Activated CD8-positive, alpha-beta T cell treated with anti-CD3 and anti-CD28 coated beads for 36 hours (primary cell): ENCODE measurements around the gene SLC44A5. TPM values are rescaled to one million over a fixed set of nuclear protein-coding genes. Genes with fewer than 3 reads are reported as not detected.

Experiments
- ATAC-seq: fragments of 200-7000 bp; cut with Tn5 transposase; one replicate; pipeline ENCODE4 v1.10.0; 2021; ENCODE audit warnings: mild to moderate bottlenecking, moderate library complexity
- CTCF ChIA-PET: fragments of 350-600 bp; sonication (Branson Sonifier 250); formaldehyde crosslinking; loops from one replicate; lab custom pipeline; 2021; ENCODE audit warnings: antibody characterized with exemption; lab: Charles Lee
- POLR2A ChIA-PET: fragments of 350-600 bp; sonication (Branson Sonifier 250); formaldehyde crosslinking; loops from one replicate; lab custom pipeline; 2021; ENCODE audit warnings: antibody characterized with exemption; lab: Charles Lee
- DNase-seq: peaks from one replicate; pipeline ENCODE4 v3.0.0-alpha.2; 2020
- H3K27ac Mint-ChIP-seq: one replicate; pipeline ENCODE4 v1.8.0; 2021; ENCODE audit warnings: mild to moderate bottlenecking, mixed read lengths
- H3K27me3 Mint-ChIP-seq: one replicate; pipeline ENCODE4 v1.8.0; 2021; ENCODE audit warnings: mixed read lengths
- H3K36me3 Mint-ChIP-seq: one replicate; pipeline ENCODE4 v1.8.0; 2021; ENCODE audit warnings: low read depth, mixed read lengths
- H3K4me1 Mint-ChIP-seq: one replicate; pipeline ENCODE4 v1.8.0; 2021; ENCODE audit warnings: low read depth, mixed read lengths
- H3K4me3 Mint-ChIP-seq: one replicate; pipeline ENCODE4 v1.8.0; 2021; ENCODE audit warnings: mild to moderate bottlenecking, moderate library complexity, mixed read lengths
- H3K9me3 Mint-ChIP-seq: one replicate; pipeline ENCODE4 v1.8.0; 2021; ENCODE audit warnings: mixed read lengths
- CTCF ChIP-seq: fragments of 200-600 bp; IDR thresholded peaks from one replicate; pipeline ENCODE4 v1.8.0; 2022; ENCODE audit warnings: antibody characterized with exemption, mild to moderate bottlenecking
- intact Hi-C: fragments of 100-400 bp; cut with micrococcal nuclease; formaldehyde crosslinking; loops from one replicate; pipeline ENCODE4 v1.10.0; 2022
- total RNA-seq, 2 experiments: library from RNA; stranded (reverse); gene quantifications; one replicate each; pipeline ENCODE4 v1.2.3, GENCODE V29; 2021

Gene SLC44A5
- total RNA-seq, 2 experiments from 2014 or later = 0.11 to 0.22 TPM

DNA sequence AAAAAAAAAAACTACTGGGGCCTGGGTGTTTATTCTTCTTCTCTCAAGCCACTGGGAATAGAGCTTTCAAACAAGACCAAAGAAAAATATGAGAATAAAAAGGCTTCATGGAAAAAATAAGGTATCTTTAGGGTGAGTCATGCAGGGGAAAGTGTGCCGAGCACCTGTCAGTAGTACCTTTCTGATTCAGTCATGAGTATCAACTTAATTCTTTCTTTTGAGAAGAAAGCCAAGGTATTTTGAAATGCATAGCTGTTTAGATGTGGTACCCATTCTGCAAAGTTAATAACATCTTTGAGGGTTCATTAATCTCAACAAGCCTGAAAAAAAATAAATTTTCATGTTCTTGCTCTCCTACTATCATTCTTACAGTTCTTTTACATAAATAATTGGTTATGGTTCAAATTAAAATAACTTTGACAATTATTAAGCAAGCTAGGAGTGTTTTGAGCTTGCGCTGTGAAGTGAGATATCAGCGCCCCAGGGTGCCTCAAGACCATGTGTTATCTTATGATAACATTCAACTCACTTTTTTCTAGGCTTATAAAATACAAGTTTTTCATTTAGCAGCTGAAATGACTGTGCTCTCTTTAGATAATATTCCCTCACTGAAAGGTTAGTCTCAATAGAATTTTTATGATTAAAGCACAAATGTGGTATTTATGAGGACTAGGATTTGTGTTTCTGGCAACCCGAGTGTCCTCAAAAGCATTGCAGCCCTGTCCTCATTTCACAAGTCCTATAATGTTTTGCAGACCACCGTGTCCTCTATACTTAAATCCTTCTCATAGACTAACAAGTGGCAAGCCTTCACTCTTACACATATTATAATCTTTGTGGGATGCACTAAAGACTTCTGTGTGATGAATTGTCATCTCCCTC lies 138.6 kb downstream of the SLC44A5 start:
- POLR2A ChIA-PET = no interaction called here
- Mint-ChIP-seq H3K27ac (no peak overlapping the region), H3K4me1 (no peaks in the 10 kb centered on the region), H3K9me3 (no peaks in the 10 kb centered on the region), H3K4me3 (no peak overlapping the region), H3K36me3 (no peaks in the 10 kb centered on the region), H3K27me3 (no peaks in the 10 kb centered on the region)
- TF ChIP-seq CTCF = no peak
- intact Hi-C loops = no loop called here
- no peak for ATAC-seq
- CTCF ChIA-PET = no interaction called here
- DNase-seq = no peak

GRCh38 chr1:75471252-75471651 lies 139.7 kb downstream of the SLC44A5 start:
- POLR2A ChIA-PET = no interaction called here
- CTCF ChIA-PET = no interaction called here
- ATAC-seq = no peak
- intact Hi-C loops = no loop called here
- no peak for DNase-seq
- H3K9me3 Mint-ChIP-seq = no peaks in the 10 kb centered on the region
- H3K27me3 Mint-ChIP-seq = no peaks in the 10 kb centered on the region
- no peaks in the 10 kb centered on the region for H3K36me3 Mint-ChIP-seq
- H3K4me1 Mint-ChIP-seq = no peaks in the 10 kb centered on the region
- H3K27ac Mint-ChIP-seq = no peak overlapping the region
- no peak overlapping the region for H3K4me3 Mint-ChIP-seq
- no peak for TF ChIP-seq CTCF

GRCh38 chr1:75470448-75470847 lies 140.5 kb downstream of the SLC44A5 start:
- intact Hi-C loops = no loop called here
- Mint-ChIP-seq H3K27ac (no peak overlapping the region), H3K9me3 (no peaks in the 10 kb centered on the region), H3K4me3 (no peak overlapping the region), H3K4me1 (no peaks in the 10 kb centered on the region), H3K27me3 (no peaks in the 10 kb centered on the region), H3K36me3 (no peaks in the 10 kb centered on the region)
- no peak for DNase-seq
- TF ChIP-seq CTCF = no peak
- ChIA-PET POLR2A (interaction anchor here (0.5 kb wide), 1 partner anchor 608 kb away, joined by 3 read pairs; no protein-coding TSS in a partner anchor), CTCF (no interaction called here)
- ATAC-seq = no peak

GRCh38 chr1:75469586-75470173 lies 141.2 kb downstream of the SLC44A5 start:
- Mint-ChIP-seq H3K4me3 (no peak overlapping the region), H3K4me1 (no peaks in the 10 kb centered on the region), H3K36me3 (no peaks in the 10 kb centered on the region), H3K27me3 (no peaks in the 10 kb centered on the region), H3K9me3 (no peaks in the 10 kb centered on the region), H3K27ac (no peak overlapping the region)
- ATAC-seq (no peak), DNase-seq (no peak)
- no peak for TF ChIP-seq CTCF
- ChIA-PET CTCF (interaction anchor here (0.6 kb wide), 1 partner anchor 1870 kb away, joined by 3 read pairs; no protein-coding TSS in a partner anchor), POLR2A (interaction anchor here (0.5 kb wide), 1 partner anchor 607 kb away, joined by 3 read pairs; no protein-coding TSS in a partner anchor)
- intact Hi-C loops = no loop called here

DNA sequence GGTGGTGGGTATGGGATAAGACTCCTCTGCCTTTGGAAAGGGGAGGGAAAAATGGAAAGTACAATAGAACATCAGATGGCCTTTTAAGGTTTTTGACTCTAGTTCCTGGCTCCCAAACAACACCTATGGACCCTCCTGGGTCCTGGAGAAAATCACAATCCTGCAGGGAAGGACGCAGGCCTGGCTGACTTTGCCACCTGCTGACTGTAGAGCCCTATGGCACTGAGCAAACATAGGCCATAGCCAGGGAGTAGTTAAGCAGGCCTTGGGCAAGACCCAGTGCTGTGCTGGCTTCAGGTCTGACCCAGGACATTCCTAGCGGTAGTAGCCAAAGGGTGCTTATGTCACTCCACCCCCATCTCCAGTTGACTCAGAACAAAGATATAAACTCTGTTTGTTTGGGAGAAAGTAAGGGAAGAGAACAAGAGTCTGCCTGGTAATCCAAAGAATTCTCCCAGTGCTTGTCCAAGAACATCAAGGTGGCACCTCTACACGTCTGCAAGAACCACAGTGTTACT lies 149.0 kb downstream of the SLC44A5 start:
- Mint-ChIP-seq H3K4me3 (no peak overlapping the region), H3K9me3 (no peaks in the 10 kb centered on the region), H3K36me3 (no peaks in the 10 kb centered on the region), H3K4me1 (no peaks in the 10 kb centered on the region), H3K27me3 (no peaks in the 10 kb centered on the region), H3K27ac (no peak overlapping the region)
- POLR2A ChIA-PET = no interaction called here
- no peak for TF ChIP-seq CTCF
- intact Hi-C loops = no loop called here
- ATAC-seq = no peak
- CTCF ChIA-PET = no interaction called here
- DNase-seq = no peak
